ENCODE data around the gene RDX.

The RDX gene

GRCh38 chr11:110158317-110159200, 137.9 kb downstream of the RDX start:
- no peak overlapping the region for H3K27ac ChIP-seq (ENCODE audit: poor library complexity, severe bottlenecking)
- ATAC-seq (ENCODE audit: low read depth) (no peak), DNase-seq (ENCODE audit: low spot score) (no peak)
- no peak for TF ChIP-seq CTCF (IDR thresholded peaks at IDR 0.05; ENCODE audit: poor library complexity, severe bottlenecking)
- no peaks in the 10 kb centered on the region for H3K4me1 ChIP-seq (ENCODE audit: insufficient read depth, poor library complexity, severe bottlenecking)
- H3K4me3 ChIP-seq (ENCODE audit: severe bottlenecking): no peak overlapping the region
- H3K36me3 ChIP-seq (ENCODE audit: low read depth): peaks cover 69% of the 10 kb centered on the region
- H3K9me3 ChIP-seq (ENCODE audit: severe bottlenecking): no peaks in the 10 kb centered on the region
- no peaks in the 10 kb centered on the region for H3K27me3 ChIP-seq (ENCODE audit: insufficient read depth, poor library complexity, severe bottlenecking)

GRCh38 chr11:110156503-110156902, 139.9 kb downstream of the RDX start:
- Histone ChIP-seq H3K4me3 (ENCODE audit: severe bottlenecking) (no peak overlapping the region), H3K27me3 (ENCODE audit: insufficient read depth, poor library complexity, severe bottlenecking) (no peaks in the 10 kb centered on the region), H3K36me3 (ENCODE audit: low read depth) (peaks cover 55% of the 10 kb centered on the region), H3K27ac (ENCODE audit: poor library complexity, severe bottlenecking) (no peak overlapping the region), H3K9me3 (ENCODE audit: severe bottlenecking) (no peaks in the 10 kb centered on the region), H3K4me1 (ENCODE audit: insufficient read depth, poor library complexity, severe bottlenecking) (no peaks in the 10 kb centered on the region)
- DNase-seq (ENCODE audit: low spot score) (no peak), ATAC-seq (ENCODE audit: low read depth) (no peak)
- TF ChIP-seq CTCF (IDR thresholded peaks at IDR 0.05; ENCODE audit: poor library complexity, severe bottlenecking): no peak

- DNase-seq (ENCODE audit: low spot score) (no peak), ATAC-seq (ENCODE audit: low read depth) (no peak)
- peaks cover 27% of the 10 kb centered on the region for H3K36me3 ChIP-seq (ENCODE audit: low read depth)
- no peaks in the 10 kb centered on the region for H3K27me3 ChIP-seq (ENCODE audit: insufficient read depth, poor library complexity, severe bottlenecking)
- H3K4me1 ChIP-seq (ENCODE audit: insufficient read depth, poor library complexity, severe bottlenecking): peaks cover 6% of the 10 kb centered on the region
- no peak overlapping the region for H3K27ac ChIP-seq (ENCODE audit: poor library complexity, severe bottlenecking)
- TF ChIP-seq CTCF (IDR thresholded peaks at IDR 0.05; ENCODE audit: poor library complexity, severe bottlenecking): no peak
- H3K9me3 ChIP-seq (ENCODE audit: severe bottlenecking): no peaks in the 10 kb centered on the region
- H3K4me3 ChIP-seq (ENCODE audit: severe bottlenecking): no peak overlapping the region
Measured at GRCh38 chr11:110153474-110153873, 142.9 kb downstream of the RDX start.

- TF ChIP-seq CTCF (IDR thresholded peaks at IDR 0.05; ENCODE audit: poor library complexity, severe bottlenecking): no peak
- no peaks in the 10 kb centered on the region for H3K9me3 ChIP-seq (ENCODE audit: severe bottlenecking)
- no peak overlapping the region for H3K4me3 ChIP-seq (ENCODE audit: severe bottlenecking)
- no peak for DNase-seq (ENCODE audit: low spot score)
- peaks cover 24% of the 10 kb centered on the region for H3K36me3 ChIP-seq (ENCODE audit: low read depth)
- H3K27ac ChIP-seq (ENCODE audit: poor library complexity, severe bottlenecking): no peak overlapping the region
- peaks cover 16% of the 10 kb centered on the region for H3K4me1 ChIP-seq (ENCODE audit: insufficient read depth, poor library complexity, severe bottlenecking)
- no peaks in the 10 kb centered on the region for H3K27me3 ChIP-seq (ENCODE audit: insufficient read depth, poor library complexity, severe bottlenecking)
- ATAC-seq (ENCODE audit: low read depth): no peak
Measured at GRCh38 chr11:110152199-110152598, 144.2 kb downstream of the RDX start.
